Fibroblast of lung (primary cell): Measurements from ENCODE around the gene FAM78B. TPM values are rescaled to one million over a fixed set of nuclear protein-coding genes. Genes with fewer than 3 reads are reported as not detected.

Experiments used
- DNase-seq, 2 donors: peaks; one replicate each; pipeline versions ENCODE4 v3.0.0 to v3.0.0-alpha.2; 2010; ENCODE audit warnings: low read depth in 2 of 2
- H2AFZ ChIP-seq: 2 replicates; pipeline ENCODE4 v1.5.1; 2012; ENCODE audit warnings: low read length, control low read depth, inconsistent platforms
- H3K27ac ChIP-seq: 2 replicates; pipeline ENCODE4 v1.5.1; 2011; ENCODE audit warnings: low read length, control low read depth; ENCODE audit not compliant: insufficient read depth
- H3K27me3 ChIP-seq: 2 replicates; pipeline ENCODE4 v1.5.1; 2011; ENCODE audit warnings: mild to moderate bottlenecking, low read length; ENCODE audit not compliant: control insufficient read depth, insufficient read depth
- H3K36me3 ChIP-seq: 2 replicates; pipeline ENCODE4 v1.5.1; 2011; ENCODE audit warnings: low read length; ENCODE audit not compliant: control insufficient read depth, insufficient read depth
- H3K4me1 ChIP-seq: 2 replicates; pipeline ENCODE4 v1.5.1; 2011; ENCODE audit warnings: low read length; ENCODE audit not compliant: control insufficient read depth, insufficient read depth; ENCODE audit errors: extremely low read depth
- H3K4me2 ChIP-seq: 2 replicates; pipeline ENCODE4 v1.5.1; 2011; ENCODE audit warnings: low read length, control low read depth; ENCODE audit not compliant: insufficient read depth; ENCODE audit errors: extremely low read depth
- H3K4me3 ChIP-seq, 4 experiments: fragments of 200-600 bp in 1 of 4; sonication (generic) in 1 of 4; replicated peaks in 1 of 4; 2 replicates each; pipeline ENCODE4 v1.5.1; 2011 to 2016; ENCODE audit warnings: low read length in 4 of 4, low read depth in 3 of 4, mild to moderate bottlenecking in 3 of 4, control low read depth in 2 of 4, inconsistent platforms in 1 of 4, mixed read lengths in 1 of 4; ENCODE audit not compliant: insufficient read depth in 1 of 4; ENCODE audit errors: control extremely low read depth in 1 of 4
- H3K79me2 ChIP-seq: 2 replicates; pipeline ENCODE4 v1.5.1; 2012; ENCODE audit warnings: mild to moderate bottlenecking, low read length, inconsistent platforms; ENCODE audit not compliant: control insufficient read depth, insufficient read depth
- H3K9ac ChIP-seq: 2 replicates; pipeline ENCODE4 v1.5.1; 2011; ENCODE audit warnings: mild to moderate bottlenecking, low read length, control low read depth; ENCODE audit not compliant: insufficient read depth
- H3K9me3 ChIP-seq: 2 replicates; pipeline ENCODE4 v1.5.1; 2012; ENCODE audit warnings: low read depth, low read length; ENCODE audit not compliant: control insufficient read depth, insufficient read depth
- H4K20me1 ChIP-seq: 2 replicates; pipeline ENCODE4 v1.5.1; 2011; ENCODE audit warnings: low read length; ENCODE audit not compliant: control insufficient read depth, insufficient read depth; ENCODE audit errors: extremely low read depth
- EZH2 ChIP-seq: IDR thresholded peaks from 2 replicates; pipeline ENCODE4 v1.5.1; 2012; ENCODE audit warnings: low read length, control low read depth, mild to moderate bottlenecking; ENCODE audit errors: missing control alignments
- polyA plus RNA-seq, 2 donors: library from polyadenylated mRNA; depleted of rRNA in 1 of 2; stranded (reverse) in 1 of 2; unstranded in 1 of 2; fragments of >200 nt; gene quantifications; 2 replicates each; pipeline ENCODE4 v1.2.1, GENCODE V29; 2011 to 2012; ENCODE audit warnings: missing spikeins in 1 of 2
- total RNA-seq: library from RNA; depleted of rRNA; stranded (reverse); fragments of >200 nt; gene quantifications from 2 replicates; pipeline ENCODE4 v1.2.1, GENCODE V29; 2014
- TF ChIP-seq, protein P1 (sequence below), 2 donors: IDR thresholded peaks in 1 of 2; conservative IDR thresholded peaks in 1 of 2; 1 replicate in 1 of 2; 2 replicates in 1 of 2; pipeline ENCODE4 v1.5.1; 2011 to 2012; ENCODE audit warnings: low read length in 2 of 2, control low read depth in 1 of 2, inconsistent platforms in 1 of 2, low read depth in 1 of 2, mild to moderate bottlenecking in 1 of 2

FAM78B gene
- total and polyA plus RNA-seq, 2 donors (not counting 1 experiment from before 2014, with no cell fraction given): 0.15 to 0.33 TPM

DNA sequence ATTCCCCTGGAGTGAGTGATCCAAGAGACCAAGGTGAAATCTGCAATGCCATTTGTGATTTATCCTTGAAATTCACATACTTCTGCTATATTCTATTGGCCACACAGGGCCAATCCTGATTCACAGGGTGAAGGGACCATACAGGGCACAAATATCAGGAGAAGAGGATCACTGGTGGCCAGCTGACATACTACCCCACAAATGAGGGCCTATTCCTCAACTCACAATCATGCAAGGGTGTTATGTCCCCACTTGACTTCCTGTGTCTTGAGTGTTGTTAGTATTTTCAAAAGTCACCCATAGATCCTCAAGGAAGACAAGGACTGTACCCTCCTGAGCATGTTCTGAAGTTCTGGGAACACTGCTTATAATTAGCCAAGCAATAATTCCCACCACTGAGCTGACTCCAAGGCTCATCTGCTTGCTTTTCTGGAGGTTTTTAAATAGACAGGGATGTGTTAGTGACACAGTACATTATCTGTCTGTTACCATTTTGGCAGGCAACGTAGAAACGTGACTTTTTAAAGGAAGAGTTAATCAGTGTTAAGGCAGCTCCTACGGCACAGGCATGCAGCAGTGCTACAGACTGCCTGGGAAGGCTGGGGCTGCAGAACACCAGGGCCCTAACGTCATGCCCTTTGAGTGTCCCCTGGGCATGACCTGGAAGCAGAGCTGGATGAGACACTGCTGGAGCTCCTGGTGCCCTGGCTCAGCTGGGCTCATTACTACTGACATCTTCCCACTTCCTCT is 137.4 kb downstream of the FAM78B start:
- Histone ChIP-seq H3K4me2 (no peak overlapping the region), H3K9me3 (no peaks in the 10 kb centered on the region), H3K4me3 (no peak overlapping the region), H3K36me3 (no peaks in the 10 kb centered on the region), H3K27ac (no peak overlapping the region), H3K27me3 (no peaks in the 10 kb centered on the region), H3K79me2 (no peaks in the 10 kb centered on the region), H3K4me1 (no peaks in the 10 kb centered on the region), H2AFZ (no peak overlapping the region), H3K9ac (no peak overlapping the region), H4K20me1 (no peaks in the 10 kb centered on the region)
- no peak for DNase-seq
- TF ChIP-seq EZH2: no peak
- TF ChIP-seq, protein P1, sequence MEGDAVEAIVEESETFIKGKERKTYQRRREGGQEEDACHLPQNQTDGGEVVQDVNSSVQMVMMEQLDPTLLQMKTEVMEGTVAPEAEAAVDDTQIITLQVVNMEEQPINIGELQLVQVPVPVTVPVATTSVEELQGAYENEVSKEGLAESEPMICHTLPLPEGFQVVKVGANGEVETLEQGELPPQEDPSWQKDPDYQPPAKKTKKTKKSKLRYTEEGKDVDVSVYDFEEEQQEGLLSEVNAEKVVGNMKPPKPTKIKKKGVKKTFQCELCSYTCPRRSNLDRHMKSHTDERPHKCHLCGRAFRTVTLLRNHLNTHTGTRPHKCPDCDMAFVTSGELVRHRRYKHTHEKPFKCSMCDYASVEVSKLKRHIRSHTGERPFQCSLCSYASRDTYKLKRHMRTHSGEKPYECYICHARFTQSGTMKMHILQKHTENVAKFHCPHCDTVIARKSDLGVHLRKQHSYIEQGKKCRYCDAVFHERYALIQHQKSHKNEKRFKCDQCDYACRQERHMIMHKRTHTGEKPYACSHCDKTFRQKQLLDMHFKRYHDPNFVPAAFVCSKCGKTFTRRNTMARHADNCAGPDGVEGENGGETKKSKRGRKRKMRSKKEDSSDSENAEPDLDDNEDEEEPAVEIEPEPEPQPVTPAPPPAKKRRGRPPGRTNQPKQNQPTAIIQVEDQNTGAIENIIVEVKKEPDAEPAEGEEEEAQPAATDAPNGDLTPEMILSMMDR (conservative IDR thresholded peaks at IDR 0.05 in 1 of 2, IDR thresholded peaks at IDR 0.05 in 1 of 2; ENCODE audit: low read depth in 1 of 2, low read length in 2 of 2): no peak

DNA sequence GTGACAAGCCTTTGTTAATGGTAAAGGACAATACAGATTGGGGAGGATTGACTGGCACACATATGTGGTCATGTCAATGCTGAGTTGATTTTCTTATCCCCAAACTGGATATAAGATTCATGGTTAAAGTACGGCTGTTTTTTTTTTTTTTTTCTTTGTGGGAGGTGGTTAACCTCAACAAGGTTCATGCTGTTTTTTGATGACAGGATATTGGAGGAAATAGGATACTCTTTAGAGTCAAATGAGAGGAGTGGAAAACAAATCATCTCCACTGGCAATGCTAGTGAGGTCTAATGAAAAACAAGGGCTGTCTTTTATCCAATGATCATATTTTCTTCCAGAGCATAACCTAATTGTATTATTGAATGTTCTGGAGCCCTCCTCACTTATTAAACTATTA is 140.2 kb downstream of the FAM78B start:
- Histone ChIP-seq H4K20me1 (no peaks in the 10 kb centered on the region), H3K9ac (no peak overlapping the region), H3K4me3 (no peak overlapping the region), H3K4me1 (no peaks in the 10 kb centered on the region), H3K4me2 (no peak overlapping the region), H3K9me3 (no peaks in the 10 kb centered on the region), H3K27ac (no peak overlapping the region), H3K27me3 (no peaks in the 10 kb centered on the region), H3K36me3 (no peaks in the 10 kb centered on the region), H2AFZ (no peak overlapping the region), H3K79me2 (no peaks in the 10 kb centered on the region)
- TF ChIP-seq, protein P1 (conservative IDR thresholded peaks at IDR 0.05 in 1 of 2, IDR thresholded peaks at IDR 0.05 in 1 of 2; ENCODE audit: low read depth in 1 of 2, low read length in 2 of 2): no peak
- TF ChIP-seq EZH2: no peak
- DNase-seq: no peak

DNA sequence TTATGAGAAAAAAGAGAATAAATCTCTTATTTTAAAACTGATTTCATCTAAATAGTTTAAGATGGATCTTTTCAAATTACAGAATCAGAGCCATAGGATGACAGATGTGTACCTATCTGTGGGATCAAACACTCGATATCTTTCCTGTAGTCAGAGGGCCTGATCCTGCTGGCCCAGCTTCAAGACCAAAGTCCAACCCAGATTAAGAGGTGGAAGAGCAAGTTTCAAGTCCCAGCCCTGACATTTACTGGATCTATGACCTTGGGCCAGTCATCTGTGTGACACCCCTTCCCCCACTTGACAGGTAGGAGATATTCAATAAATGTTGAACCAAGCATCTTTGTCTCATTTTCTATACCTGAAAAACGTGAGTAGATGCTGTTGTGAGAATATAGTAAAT is 140.7 kb downstream of the FAM78B start:
- H3K9me3 ChIP-seq: no peaks in the 10 kb centered on the region
- H3K27ac ChIP-seq: no peak overlapping the region
- no peak for DNase-seq
- no peak overlapping the region for H3K4me2 ChIP-seq
- no peaks in the 10 kb centered on the region for H3K79me2 ChIP-seq
- H3K9ac ChIP-seq: no peak overlapping the region
- H3K4me3 ChIP-seq: no peak overlapping the region
- no peaks in the 10 kb centered on the region for H3K27me3 ChIP-seq
- TF ChIP-seq EZH2: no peak
- TF ChIP-seq, protein P1 (conservative IDR thresholded peaks at IDR 0.05 in 1 of 2, IDR thresholded peaks at IDR 0.05 in 1 of 2; ENCODE audit: low read depth in 1 of 2, low read length in 2 of 2): no peak
- no peak overlapping the region for H2AFZ ChIP-seq
- no peaks in the 10 kb centered on the region for H4K20me1 ChIP-seq
- H3K36me3 ChIP-seq: no peaks in the 10 kb centered on the region
- no peaks in the 10 kb centered on the region for H3K4me1 ChIP-seq
